Pancreas (tissue), 10 donors: Measurements from ENCODE around the gene ALAS1. TPM values are rescaled to one million over a fixed set of nuclear protein-coding genes. Genes with fewer than 3 reads are reported as not detected.
"Not testable (repeated sequence)": the region's sequence is repeated elsewhere in the genome, so short reads cannot be mapped to it uniquely, and the experiment has no call there.

Experiments used
- ATAC-seq, 4 donors: fragments of 200-7000 bp; cut with Tn5 transposase; one replicate each; pipeline versions ENCODE4 v1.8.0 to v1.9.1; 2020; ENCODE audit warnings: mild to moderate bottlenecking in 4 of 4, moderate library complexity in 4 of 4
- DNase-seq, 6 donors: peaks; one replicate each; pipeline ENCODE4 v3.0.0-alpha.2; 2020
- FAIRE-seq: peaks from 2 replicates; lab custom pipeline; 2012; peaks lifted over from hg19 to GRCh38; lab: Jason Lieb, UNC
- H3K27ac ChIP-seq, 4 donors: fragments of 200-600 bp; sonication (generic); 1 replicate in 3 of 4; 2 replicates in 1 of 4; pipeline versions ENCODE4 v1.5.0 to v1.8.0; 2020
- H3K27me3 ChIP-seq, 4 donors: fragments of 200-600 bp; one replicate each; pipeline ENCODE4 v1.8.0; 2021
- H3K36me3 ChIP-seq, 3 donors: fragments of 200-600 bp; sonication (generic) in 1 of 3; one replicate each; pipeline versions ENCODE4 v1.5.0 to v1.8.0; 2020 to 2021
- H3K4me1 ChIP-seq, 3 donors: fragments of 200-600 bp; one replicate each; pipeline ENCODE4 v1.8.0; 2021
- H3K4me3 ChIP-seq, 4 donors: fragments of 200-600 bp; sonication (generic) in 2 of 4; one replicate each; pipeline versions ENCODE4 v1.5.0 to v1.8.0; 2020 to 2021
- H3K9me3 ChIP-seq, 4 donors: fragments of 200-600 bp; one replicate each; pipeline ENCODE4 v1.8.0; 2021
- CTCF ChIP-seq, 4 donors: fragments of 200-600 bp; sonication (generic) in 3 of 4; IDR thresholded peaks; one replicate each; pipeline versions ENCODE4 v1.5.0 to v1.8.0; 2021; ENCODE audit warnings: antibody characterized with exemption in 4 of 4
- WGBS, 2 donors: extraction: QIAGEN DNeasy Blood & Tissue Kit; methylation state at CpG; one replicate each; pipeline ENCODE4 v1.1.7; 2013; 5-methylcytosine and 5-hydroxymethylcytosine counted together
- intact Hi-C, 3 donors: fragments of 100-400 bp; cut with DNase I; formaldehyde crosslinking; loops; one replicate each; pipeline versions ENCODE4 v1.11.1 to v1.14.2; 2022
- polyA plus RNA-seq, 2 donors: library from polyadenylated mRNA; stranded (reverse); fragments of 200-250 nt; gene quantifications; one replicate each; pipeline ENCODE4 v1.2.3, GENCODE V29; 2013
- total RNA-seq, 6 donors: library from RNA; stranded (reverse); fragmentation: NEBNext Ultra II Directional in 4 of 6; extraction: Animal tissue kit (Norgen Biotek cat#: 25700) in 4 of 6; gene quantifications; one replicate each; pipeline versions ENCODE4 v1.2.1 to v1.2.4, GENCODE V29; 2021 to 2023
- donor health status: healthy with polysubstance abuse.
- donor health status: DM: no; HTN: no; CAD: no; lungs with moderate emphysema.
- donor health status: DM: no; HTN: no; CAD: no.
- donor health status: control.
- donor health status: control.
- donor health status: Bipolar disorder and iron deficiency.
- donor health status: DM: yes; HTN: yes; CAD: no.
- donor health status: DM: no; HTN: no; CAD: no.
- donor health status: DM: no; HTN: no; CAD: no.
- donor health status: DM: yes; HTN: yes; CAD: no.

ALAS1 gene
- total and polyA plus RNA-seq, 8 donors, result 8.4 to 21.7 (median 12.9) TPM

GRCh38 chr3:52162250-52162872, 35.6 kb upstream of the ALAS1 start:
- no peak overlapping the region for H3K27ac ChIP-seq
- no peak for TF ChIP-seq CTCF (IDR thresholded peaks at IDR 0.05)
- intact Hi-C loops, result no loop called here
- WGBS, 2 donors, result 73 to 79% methylated on average over 7 of the region's 7 CpGs
- no peaks in the 10 kb centered on the region for H3K27me3 ChIP-seq
- no peak for DNase-seq
- ATAC-seq, result no peak
- H3K4me1 ChIP-seq, result no peaks in the 10 kb centered on the region
- H3K36me3 ChIP-seq, result no peaks in the 10 kb centered on the region
- no peak overlapping the region for H3K4me3 ChIP-seq
- no peak for FAIRE-seq
- no peaks in the 10 kb centered on the region for H3K9me3 ChIP-seq

GRCh38 chr3:52167240-52167639, 30.7 kb upstream of the ALAS1 start:
- no peak for TF ChIP-seq CTCF (IDR thresholded peaks at IDR 0.05)
- FAIRE-seq (no peak), ATAC-seq (no peak), DNase-seq (no peak)
- Histone ChIP-seq H3K9me3 (no peaks in the 10 kb centered on the region), H3K4me1 (no peaks in the 10 kb centered on the region), H3K27me3 (no peaks in the 10 kb centered on the region), H3K4me3 (no peak overlapping the region), H3K36me3 (no peaks in the 10 kb centered on the region), H3K27ac (no peak overlapping the region)
- intact Hi-C loops, result no loop called here
- 41 to 42% methylated on average over 9 of the region's 9 CpGs for WGBS, 2 donors

GRCh38 chr3:52170217-52170616, 27.7 kb upstream of the ALAS1 start:
- H3K4me1 ChIP-seq, DNase-seq, H3K27me3 ChIP-seq, H3K27ac ChIP-seq, ATAC-seq, intact Hi-C loops, H3K36me3 ChIP-seq, FAIRE-seq, H3K9me3 ChIP-seq, H3K4me3 ChIP-seq: not testable (repeated sequence)
- 91 to 96% methylated on average over 3 of the region's 3 CpGs for WGBS, 2 donors

GRCh38 chr3:52171514-52172261, 26.3 kb upstream of the ALAS1 start:
- no peak for DNase-seq
- Histone ChIP-seq H3K27ac (no peak overlapping the region), H3K27me3 (no peaks in the 10 kb centered on the region), H3K36me3 (no peaks in the 10 kb centered on the region), H3K4me1 (no peaks in the 10 kb centered on the region), H3K4me3 (no peak overlapping the region), H3K9me3 (no peaks in the 10 kb centered on the region)
- TF ChIP-seq CTCF (IDR thresholded peaks at IDR 0.05), result no peak
- ATAC-seq, result peak in 2 of 4 donors; percentile 32 to 33
- intact Hi-C loops, result no loop called here
- no peak for FAIRE-seq
- 74 to 87% methylated on average over 3 of the region's 3 CpGs for WGBS, 2 donors

GRCh38 chr3:52172262-52172757, 25.6 kb upstream of the ALAS1 start:
- intact Hi-C loops, result no loop called here
- Histone ChIP-seq H3K4me1 (no peaks in the 10 kb centered on the region), H3K9me3 (no peaks in the 10 kb centered on the region), H3K27ac (no peak overlapping the region), H3K27me3 (no peaks in the 10 kb centered on the region), H3K36me3 (no peaks in the 10 kb centered on the region), H3K4me3 (no peak overlapping the region)
- TF ChIP-seq CTCF (IDR thresholded peaks at IDR 0.05), result no peak
- no peak for FAIRE-seq
- 84 to 90% methylated on average over 5 of the region's 5 CpGs for WGBS, 2 donors
- no peak for DNase-seq
- ATAC-seq, result no peak
